GM19025 (cell line): Measurements from ENCODE around the gene FGFR1OP2.
A peak's percentile ranks its signal among the peaks of the same experiment; 100 is the strongest.
"Not testable (repeated sequence)": the region's sequence is repeated elsewhere in the genome, so short reads cannot be mapped to it uniquely, and the experiment has no call there.

ENCODE experiments used
- ATAC-seq: cut with Tn5 transposase; IDR thresholded peaks from one replicate; pipeline ENCODE4 v1.9.1; 2021; ENCODE audit warnings: mild to moderate bottlenecking, low read depth, moderate library complexity; ENCODE audit not compliant: unreplicated experiment

Gene FGFR1OP2

GRCh38 chr12:26937863-26938700, at the start of gene FGFR1OP2, which contains the start of gene INTS13:
FGFR1OP2 (plus strand) TSS chr12:26938470; CDS start chr12:26954159, 15,689 bp downstream.
INTS13 (minus strand) TSS chr12:26937981; CDS start chr12:26936803, 1,178 bp downstream.
- ATAC-seq = peak; percentile 90

- no peak for ATAC-seq
Measured at GRCh38 chr12:26890784-26891183, 47.5 kb upstream of the FGFR1OP2 start.

DNA sequence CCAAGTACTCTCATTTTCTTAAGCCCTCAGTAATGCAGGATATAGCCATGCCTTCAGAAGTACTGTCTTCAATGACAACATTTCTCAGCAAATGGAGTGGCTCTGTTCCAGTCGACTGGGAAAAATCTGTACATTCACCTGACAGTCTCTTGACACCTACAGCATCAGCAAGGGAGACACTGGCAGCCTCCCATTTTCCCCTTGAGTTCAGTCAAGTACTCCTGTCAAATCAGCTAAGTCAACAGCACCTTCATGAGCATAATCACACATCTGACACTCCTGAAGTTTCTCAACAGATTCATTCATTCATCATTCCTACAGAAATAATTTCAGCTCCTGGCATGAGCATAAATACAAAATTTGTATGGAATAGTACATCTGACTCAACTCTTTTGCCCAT, 46.6 kb upstream of the FGFR1OP2 start:
- ATAC-seq = no peak

- no peak for ATAC-seq
Measured at GRCh38 chr12:26895672-26896071, 42.6 kb upstream of the FGFR1OP2 start.

DNA sequence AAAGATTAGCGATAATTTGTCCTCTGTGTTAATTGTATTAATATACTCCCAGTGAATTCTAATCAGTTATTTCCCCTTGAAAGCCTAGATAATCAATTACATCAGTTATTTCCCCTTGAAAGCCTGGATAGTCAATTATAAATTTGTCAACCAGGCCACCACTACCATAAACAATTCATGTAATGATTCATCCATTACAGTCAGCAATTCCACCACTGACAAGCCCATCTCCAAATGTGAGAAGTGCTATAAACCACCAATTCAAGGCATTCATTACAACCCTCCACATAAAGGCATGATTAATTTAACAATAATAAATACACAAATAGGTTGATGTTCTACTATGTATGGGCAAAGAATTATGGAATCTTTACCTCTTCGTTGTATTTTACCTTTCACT, 41.4 kb upstream of the FGFR1OP2 start:
- ATAC-seq = no peak

GRCh38 chr12:26903396-26903795, 34.9 kb upstream of the FGFR1OP2 start:
- not testable (repeated sequence) for ATAC-seq

GRCh38 chr12:26906024-26906423, 32.2 kb upstream of the FGFR1OP2 start:
- ATAC-seq = no peak

- no peak for ATAC-seq
Measured at GRCh38 chr12:26906704-26907103, 31.6 kb upstream of the FGFR1OP2 start.

DNA sequence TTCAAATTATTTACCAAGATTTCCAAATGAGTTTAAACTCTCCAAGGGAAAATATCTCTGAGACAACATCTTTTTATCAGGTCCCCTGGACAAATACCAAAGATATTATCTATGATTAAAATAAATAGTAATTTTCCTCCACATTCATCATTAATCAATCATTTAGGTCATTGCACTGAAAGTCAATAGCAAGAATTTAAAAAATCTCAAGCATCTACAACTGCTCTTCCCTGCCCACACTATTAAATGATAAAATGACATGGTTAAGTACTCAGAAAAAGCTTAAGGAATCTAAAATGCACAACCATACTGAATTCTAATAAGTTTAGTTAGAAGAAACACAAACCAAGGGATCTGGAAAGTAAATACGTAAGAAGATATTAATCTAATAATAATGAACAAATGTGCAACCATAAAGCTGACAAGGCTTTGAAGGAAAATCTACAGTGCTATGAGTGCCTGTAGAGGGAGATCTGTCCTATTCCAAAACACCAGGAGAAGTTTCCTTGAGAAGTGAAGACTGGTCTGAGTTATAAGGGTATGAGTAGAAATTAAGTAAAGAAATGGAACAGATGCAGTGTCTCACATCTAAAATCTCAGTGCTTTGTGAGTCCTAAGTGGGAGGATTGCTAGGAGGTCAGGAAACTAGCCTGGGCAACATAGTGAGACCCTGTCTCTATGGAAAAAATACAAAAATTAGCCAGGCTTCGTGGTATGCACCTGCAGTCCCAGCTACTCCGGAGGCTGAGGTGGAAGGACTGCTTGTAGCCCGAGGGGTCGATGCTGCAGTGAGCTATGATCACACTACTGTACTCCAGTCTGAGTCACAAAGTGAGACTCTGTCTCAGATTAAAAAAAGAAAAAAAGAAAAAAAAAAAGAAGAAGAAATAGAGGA, 19.7 kb upstream of the FGFR1OP2 start:
- ATAC-seq = no peak

DNA sequence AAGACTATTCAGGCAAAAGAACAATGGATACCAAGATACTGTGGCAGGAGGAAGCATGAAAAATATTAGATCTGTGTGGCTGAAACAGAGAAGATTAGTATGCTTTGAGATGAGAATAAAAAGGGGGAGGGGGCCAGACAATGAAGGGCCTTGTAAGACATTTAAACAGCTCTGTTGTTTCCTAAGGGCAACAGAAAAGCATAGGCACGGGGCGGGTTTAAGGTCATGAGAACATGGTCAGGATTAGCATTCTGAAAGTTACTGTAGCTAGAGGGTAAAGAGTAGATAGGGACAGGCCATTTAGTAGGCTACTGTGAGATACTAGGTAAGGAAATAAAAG, 19.1 kb upstream of the FGFR1OP2 start:
- no peak for ATAC-seq

DNA sequence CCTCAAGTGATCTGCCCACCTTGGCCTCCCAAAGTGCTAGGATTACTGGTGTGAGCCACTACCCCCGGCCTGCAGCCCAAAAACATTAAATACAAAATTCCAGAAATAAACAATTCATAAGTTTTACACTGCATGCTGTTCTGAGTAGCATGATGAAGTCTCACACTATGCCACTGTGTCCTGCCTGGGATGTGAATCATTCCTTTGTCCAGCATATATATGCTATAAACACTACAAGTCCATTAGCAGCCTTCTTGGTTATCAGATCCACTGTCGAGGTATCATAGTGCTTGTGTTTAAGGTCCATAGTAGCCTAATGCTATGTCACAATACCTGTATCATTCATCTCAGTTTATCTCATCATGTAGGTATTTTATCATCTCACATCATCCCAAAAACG, 16.4 kb upstream of the FGFR1OP2 start:
- no peak for ATAC-seq

DNA sequence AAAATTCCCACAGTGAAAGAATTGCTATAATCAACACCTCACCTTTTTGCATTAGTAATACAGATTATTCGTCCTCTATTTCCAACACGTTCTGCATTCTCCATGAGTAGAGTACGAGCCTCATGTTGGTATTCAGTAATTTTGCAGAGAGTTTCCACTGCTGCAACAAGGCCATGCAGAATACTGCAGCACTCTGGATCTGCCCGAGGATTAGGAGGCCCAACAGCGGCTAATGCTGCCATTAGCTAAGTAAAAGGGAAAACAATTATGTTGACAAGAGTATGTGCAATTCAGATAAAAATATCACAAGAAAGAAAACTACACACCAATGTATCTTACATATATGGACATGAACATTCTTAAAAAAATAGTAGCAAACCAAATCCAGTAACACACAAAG, 9.6 kb upstream of the FGFR1OP2 start:
- no peak for ATAC-seq

DNA sequence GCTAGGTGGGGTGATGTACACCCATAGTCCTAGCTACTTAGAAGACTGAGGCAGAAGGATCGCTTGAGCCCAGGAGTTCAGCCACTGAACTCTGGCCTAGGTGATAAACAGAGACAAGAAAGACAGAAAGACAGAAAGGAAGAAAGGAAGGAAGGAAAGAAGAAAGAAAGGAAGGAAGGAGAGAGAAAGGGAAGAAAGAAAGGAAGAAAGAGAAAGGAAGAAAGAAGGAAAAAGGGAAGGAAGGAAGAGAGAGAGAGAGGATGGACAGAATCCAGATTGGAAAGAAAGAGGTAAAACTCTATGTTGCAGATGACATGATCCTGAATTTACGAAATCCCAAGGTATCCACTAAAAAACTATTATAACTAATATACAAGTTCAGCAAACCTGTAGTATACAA, 8.7 kb upstream of the FGFR1OP2 start:
- no peak for ATAC-seq

GRCh38 chr12:26935636-26936378, 2.5 kb upstream of the FGFR1OP2 start:
- no peak for ATAC-seq

DNA sequence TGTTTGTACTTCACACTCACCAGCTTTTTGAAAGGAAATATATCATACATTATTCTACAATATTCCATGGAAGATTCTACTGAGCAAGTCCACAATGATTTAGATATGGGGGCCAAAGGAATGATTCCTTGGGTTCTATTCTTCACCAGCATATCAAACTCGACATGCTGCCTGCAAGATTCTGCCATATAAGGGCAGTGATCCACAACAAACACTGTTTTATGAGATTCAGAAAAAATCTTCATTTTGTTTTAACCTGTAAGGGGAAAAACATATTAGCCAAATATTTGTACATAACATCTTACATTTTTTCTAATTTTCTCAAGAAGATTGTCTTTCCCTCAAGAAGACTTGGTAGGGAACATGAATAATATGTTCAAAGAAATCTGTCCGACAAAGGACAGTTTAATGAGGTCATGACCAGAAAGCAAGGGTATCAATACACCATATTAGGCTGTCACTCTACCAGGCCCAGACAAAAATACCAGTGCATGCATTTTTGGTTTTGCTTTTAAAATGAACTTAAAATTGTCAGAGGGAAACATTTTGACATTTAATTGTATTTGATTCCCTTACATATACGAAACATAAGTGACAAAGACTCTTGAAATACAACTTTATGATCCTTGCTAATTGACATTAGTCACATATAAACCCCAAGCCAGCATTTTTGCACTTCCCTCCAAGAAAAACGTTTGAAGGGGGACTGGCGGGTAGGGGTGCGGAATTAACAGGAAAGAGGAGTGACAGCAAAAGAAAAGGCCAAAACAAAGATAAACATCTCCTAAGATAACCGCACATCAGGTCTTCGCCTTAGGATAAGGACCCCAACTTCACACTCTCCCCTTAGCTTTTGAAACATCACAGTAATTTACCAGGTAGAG, 1.5 kb upstream of the FGFR1OP2 start:
- ATAC-seq = no peak

GRCh38 chr12:26937443-26937862, 817 bp upstream of the FGFR1OP2 start:
- no peak for ATAC-seq

- ATAC-seq = peak; percentile 15
Measured at GRCh38 chr12:26938701-26939062, 412 bp downstream of the FGFR1OP2 start.

- no peak for ATAC-seq
Measured at GRCh38 chr12:26939192-26939832, 1.0 kb downstream of the FGFR1OP2 start.

- ATAC-seq = no peak
Measured at GRCh38 chr12:26939953-26940352, 1.7 kb downstream of the FGFR1OP2 start.
